ENCODE measurements around the gene MARCHF9. TPM values are rescaled to one million over a fixed set of nuclear protein-coding genes. Genes with fewer than 3 reads are reported as not detected.

The MARCHF9 gene
- total RNA-seq, 1 donor from 2014 or later, result 8.1 TPM

DNA sequence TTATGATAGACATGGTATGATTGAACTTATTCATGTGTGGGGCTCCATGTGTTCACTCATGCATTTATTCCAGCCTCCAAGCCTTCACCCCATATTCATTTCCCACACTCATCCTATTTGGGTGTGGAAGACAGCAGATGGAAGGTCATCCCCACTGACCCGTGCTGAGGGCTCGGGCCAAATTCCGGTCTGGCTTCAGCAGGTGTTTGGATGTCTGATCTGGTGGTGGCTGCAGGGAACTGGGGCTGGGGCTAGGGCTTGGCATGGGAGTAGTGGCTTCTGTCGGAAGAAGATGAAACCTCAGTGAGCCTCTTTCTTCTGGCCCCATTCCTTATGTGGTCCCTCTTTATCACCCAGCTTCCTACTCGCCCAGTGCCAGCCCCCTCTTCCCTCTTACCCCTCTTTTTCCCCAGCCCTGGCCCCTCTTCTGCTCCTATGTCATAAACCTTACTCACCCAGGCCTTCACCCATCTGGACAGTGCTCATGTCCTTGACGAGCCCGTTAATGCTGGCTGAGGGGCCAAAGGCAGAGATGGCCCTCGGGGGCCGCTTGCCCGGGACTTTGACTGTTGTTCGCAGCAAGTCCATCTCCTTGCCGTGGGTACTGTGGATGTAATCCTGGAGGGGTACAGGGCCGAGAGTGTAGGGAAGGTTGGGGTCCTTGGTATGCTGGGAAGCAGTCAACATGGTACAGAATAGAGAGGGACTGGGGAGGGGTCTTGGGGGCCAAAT, 24.4 kb upstream of the MARCHF9 start:
- no peak for TF ChIP-seq CTCF (IDR thresholded peaks at IDR 0.05)
- Histone ChIP-seq H3K27me3 (peaks cover 100% of the 10 kb centered on the region), H3K9me3 (ENCODE audit: low read depth) (no peaks in the 10 kb centered on the region), H3K9ac (no peak overlapping the region), H3K79me2 (ENCODE audit: low read depth) (no peaks in the 10 kb centered on the region), H3K4me2 (no peak overlapping the region), H3K27ac (no peak overlapping the region), H3K36me3 (no peaks in the 10 kb centered on the region), H4K20me1 (ENCODE audit: low read depth) (peaks cover 37% of the 10 kb centered on the region), H3K4me1 (peaks cover 5% of the 10 kb centered on the region), H3K4me3 (no peak overlapping the region), H2AFZ (replicated peaks) (no peak overlapping the region), H3F3A (ENCODE audit: low read depth) (peaks cover 2% of the 10 kb centered on the region)
- H3K4me3 Mint-ChIP-seq, result no peak overlapping the region
- peaks cover 6% of the 10 kb centered on the region for H3K36me3 Mint-ChIP-seq
- H3K27ac Mint-ChIP-seq, result no peak overlapping the region
- H3K9me3 Mint-ChIP-seq, result peaks cover 7% of the 10 kb centered on the region
- no peak for DNase-seq (ENCODE audit: low spot score)
- peaks cover 50% of the 10 kb centered on the region for H3K27me3 Mint-ChIP-seq (ENCODE audit: insufficient read depth, low read depth)
- peaks cover 19% of the 10 kb centered on the region for H3K4me1 Mint-ChIP-seq

GRCh38 chr12:57731411-57732080, 23.4 kb upstream of the MARCHF9 start:
- Histone ChIP-seq H3K27me3 (peaks cover 100% of the 10 kb centered on the region), H3K4me1 (peaks cover 13% of the 10 kb centered on the region), H3K4me3 (no peak overlapping the region), H3F3A (ENCODE audit: low read depth) (peaks cover 12% of the 10 kb centered on the region), H2AFZ (replicated peaks) (no peak overlapping the region), H3K36me3 (no peaks in the 10 kb centered on the region), H3K4me2 (no peak overlapping the region), H3K9ac (no peak overlapping the region), H3K9me3 (ENCODE audit: low read depth) (no peaks in the 10 kb centered on the region), H3K79me2 (ENCODE audit: low read depth) (no peaks in the 10 kb centered on the region), H4K20me1 (ENCODE audit: low read depth) (peaks cover 48% of the 10 kb centered on the region), H3K27ac (no peak overlapping the region)
- Mint-ChIP-seq H3K27me3 (ENCODE audit: insufficient read depth, low read depth) (peaks cover 50% of the 10 kb centered on the region), H3K27ac (no peak overlapping the region), H3K36me3 (peaks cover 6% of the 10 kb centered on the region), H3K4me3 (no peak overlapping the region), H3K4me1 (peaks cover 24% of the 10 kb centered on the region), H3K9me3 (peaks cover 5% of the 10 kb centered on the region)
- TF ChIP-seq CTCF (IDR thresholded peaks at IDR 0.05) (no peak), EZH2phosphoT487 (IDR thresholded peaks at IDR 0.05) (no peak), EZH2 (IDR thresholded peaks at IDR 0.05) (no peak)
- no peak for DNase-seq (ENCODE audit: low spot score)

- peaks cover 28% of the 10 kb centered on the region for H3K4me1 Mint-ChIP-seq
- no peaks in the 10 kb centered on the region for H3K79me2 ChIP-seq (ENCODE audit: low read depth)
- H3K9ac ChIP-seq, result no peak overlapping the region
- peaks cover 10% of the 10 kb centered on the region for H3K4me1 ChIP-seq
- no peaks in the 10 kb centered on the region for H3K36me3 ChIP-seq
- peaks cover 48% of the 10 kb centered on the region for H4K20me1 ChIP-seq (ENCODE audit: low read depth)
- peaks cover 54% of the 10 kb centered on the region for H3K27me3 Mint-ChIP-seq (ENCODE audit: insufficient read depth, low read depth)
- H3K27me3 ChIP-seq, result peaks cover 100% of the 10 kb centered on the region
- no peak overlapping the region for H3K27ac ChIP-seq
- H3K4me2 ChIP-seq, result no peak overlapping the region
- no peak overlapping the region for H2AFZ ChIP-seq (replicated peaks)
- peaks cover 6% of the 10 kb centered on the region for H3K36me3 Mint-ChIP-seq
- H3K4me3 ChIP-seq, result no peak overlapping the region
- no peak for DNase-seq (ENCODE audit: low spot score)
- peaks cover 5% of the 10 kb centered on the region for H3K9me3 Mint-ChIP-seq
- no peak overlapping the region for H3K4me3 Mint-ChIP-seq
- TF ChIP-seq EZH2 (IDR thresholded peaks at IDR 0.05), result no peak
- TF ChIP-seq CTCF (IDR thresholded peaks at IDR 0.05), result no peak
- no peak for TF ChIP-seq EZH2phosphoT487 (IDR thresholded peaks at IDR 0.05)
- no peaks in the 10 kb centered on the region for H3K9me3 ChIP-seq (ENCODE audit: low read depth)
- H3K27ac Mint-ChIP-seq, result no peak overlapping the region
- H3F3A ChIP-seq (ENCODE audit: low read depth), result peaks cover 19% of the 10 kb centered on the region
These were observed 22.6 kb upstream of the MARCHF9 start for GRCh38 chr12:57732270-57732669.
